T47D (cell line): ENCODE data around the gene PPM1L.

Source experiments
- DNase-seq, 2 experiments: peaks; one replicate each; pipeline versions ENCODE4 v3.0.0 to v3.0.0-alpha.2; 2011 to 2012; ENCODE audit warnings: low read depth in 1 of 2, low spot score in 1 of 2
- JUND ChIP-seq: IDR thresholded peaks from 2 replicates; pipeline ENCODE4 v1.6.1; 2012; ENCODE audit warnings: low read depth
- in situ Hi-C: cut with HindIII; loops from 2 replicates; pipeline ENCODE4 v1.10.0; 2016; ENCODE audit warnings: low sequenced_read_pairs, low pct_unique_long_range_greater_than_20kb

The PPM1L gene

DNA sequence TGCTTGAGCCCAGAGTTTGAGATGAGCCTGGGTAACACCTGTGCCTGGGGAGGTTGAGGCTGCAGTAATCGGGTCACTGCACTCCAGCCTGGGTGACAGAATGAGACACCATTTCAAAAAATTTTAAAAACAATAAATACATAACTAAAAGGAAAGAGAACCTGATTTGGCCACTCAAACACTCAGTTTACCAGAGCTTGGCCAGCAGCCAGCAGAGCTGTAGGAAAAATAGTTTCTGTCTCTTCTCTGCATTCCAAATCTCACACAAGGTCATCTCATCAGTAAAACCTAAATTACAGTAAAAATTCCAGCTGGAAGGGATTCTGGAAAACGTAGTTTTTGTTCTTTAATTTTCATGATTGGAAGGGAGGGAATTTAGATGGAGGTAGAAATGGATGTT lies 7.8 kb upstream of the PPM1L start:
- DNase-seq: no peak
- no peak for TF ChIP-seq JUND
- in situ Hi-C loops: no loop called here

DNA sequence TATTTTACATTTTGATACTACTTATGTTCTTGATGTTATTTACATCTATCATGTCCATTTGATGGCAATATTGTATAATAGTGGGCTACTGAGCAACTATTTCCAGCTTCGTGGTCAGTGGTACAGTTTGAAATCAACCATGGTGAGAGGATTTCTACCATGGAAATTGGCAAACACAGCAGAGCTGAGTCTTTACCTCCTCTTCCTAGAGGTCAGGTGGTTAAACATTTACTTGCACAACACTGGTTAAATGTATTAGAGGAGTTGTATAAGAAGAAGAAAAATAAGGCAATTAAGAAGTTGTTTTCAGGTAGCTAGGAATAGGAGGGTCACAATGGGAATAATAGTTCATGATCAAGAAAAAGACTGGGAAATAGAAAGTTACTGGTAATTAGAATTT lies 7.2 kb upstream of the PPM1L start:
- no peak for DNase-seq
- in situ Hi-C loops: no loop called here
- TF ChIP-seq JUND: no peak

DNA sequence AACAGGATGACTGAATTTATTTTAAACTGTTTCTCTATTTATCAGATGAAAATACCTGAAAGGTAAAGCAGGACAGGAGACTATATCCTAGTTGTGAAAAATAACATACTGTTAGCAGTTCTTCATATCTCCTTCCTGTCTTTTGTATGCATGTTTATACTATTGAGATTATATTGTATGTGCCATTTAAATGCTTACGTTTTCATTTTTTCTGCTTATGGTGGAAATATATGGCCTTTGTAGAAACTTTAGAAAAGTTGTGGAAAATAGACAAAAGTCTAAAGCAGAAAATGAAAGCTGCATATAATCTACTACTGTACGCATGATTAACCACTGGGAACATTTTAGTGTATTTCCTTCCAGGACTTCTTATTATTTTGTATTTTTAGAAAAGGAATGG lies 2.1 kb upstream of the PPM1L start:
- DNase-seq: no peak
- TF ChIP-seq JUND: no peak

DNA sequence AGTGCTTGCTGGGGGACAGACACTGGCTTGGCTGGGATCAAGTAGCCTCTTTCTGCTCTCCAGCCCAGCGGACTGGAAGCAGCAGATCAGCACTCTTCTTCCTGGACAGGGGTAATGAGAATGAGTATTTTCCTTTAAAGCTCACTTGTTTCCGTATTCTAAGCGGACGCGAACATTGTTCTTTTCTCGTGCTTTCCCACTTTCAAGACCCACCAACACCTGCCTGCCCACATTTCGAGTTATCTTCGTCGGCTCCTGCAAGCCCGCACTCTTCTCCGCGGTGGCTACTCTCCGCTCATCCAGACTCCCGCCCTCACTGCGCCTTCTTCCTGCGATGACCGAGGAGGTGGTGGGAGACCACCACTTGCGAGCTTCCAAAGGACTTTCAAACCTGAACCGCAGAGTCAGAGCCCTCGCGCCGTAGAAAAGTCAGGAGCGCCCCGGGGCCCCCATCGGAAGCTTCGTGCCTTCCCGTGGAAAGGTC lies 1.6 kb upstream of the PPM1L start:
- DNase-seq: peak in 1 of 2 experiments; percentile 74
- in situ Hi-C loops: no loop called here
- TF ChIP-seq JUND: no peak

More for the DNA sequence above, 2.1 kb upstream of the PPM1L start:
- in situ Hi-C loops: no loop called here

DNA sequence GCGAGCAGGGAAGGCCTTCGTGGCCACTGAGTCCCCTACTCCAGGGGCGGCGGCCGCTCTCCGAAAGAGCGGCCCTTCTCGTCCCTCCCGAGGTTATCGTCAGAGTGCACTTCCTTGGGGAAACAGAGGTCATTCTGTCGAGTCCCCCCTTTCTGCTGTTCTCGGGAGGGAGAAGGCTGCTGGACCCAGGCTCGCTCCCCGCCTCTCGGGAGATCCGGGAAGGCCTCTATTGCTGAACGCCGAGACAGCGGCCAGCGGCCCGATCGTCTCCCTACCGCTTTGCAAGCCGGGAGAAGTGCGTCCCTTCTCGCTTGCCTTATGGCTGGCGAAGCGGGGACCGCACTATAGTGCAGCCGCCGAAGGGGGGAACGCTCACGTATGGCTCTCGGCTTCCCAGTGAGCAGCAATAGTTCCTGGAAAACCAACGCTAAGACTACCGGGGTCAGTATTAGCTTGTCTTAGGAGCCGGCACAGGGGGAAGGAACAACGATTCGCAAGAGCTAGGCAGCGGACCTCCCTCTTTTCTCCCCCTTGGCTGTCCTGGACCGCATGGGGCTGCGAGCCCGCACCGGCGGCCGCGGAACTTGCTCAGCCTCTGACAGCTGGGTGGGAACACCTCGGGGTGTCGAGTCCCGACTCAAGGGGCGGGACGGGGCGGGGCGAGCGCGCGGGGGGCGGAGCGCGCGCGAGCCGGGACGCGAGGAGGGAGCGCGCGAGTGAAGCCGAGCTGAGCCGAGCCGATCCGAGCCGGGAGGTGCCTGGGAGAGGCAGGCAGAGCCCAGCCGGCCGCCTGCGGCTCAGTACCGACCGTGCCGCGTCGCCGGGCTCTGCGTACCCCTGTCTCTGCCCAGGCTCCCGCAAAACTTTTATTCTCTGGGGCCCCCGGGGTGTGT lies 930 bp upstream of the PPM1L start:
- TF ChIP-seq JUND: no peak
- peak; percentile 84 to 97 for DNase-seq
- in situ Hi-C loops: no loop called here

DNA sequence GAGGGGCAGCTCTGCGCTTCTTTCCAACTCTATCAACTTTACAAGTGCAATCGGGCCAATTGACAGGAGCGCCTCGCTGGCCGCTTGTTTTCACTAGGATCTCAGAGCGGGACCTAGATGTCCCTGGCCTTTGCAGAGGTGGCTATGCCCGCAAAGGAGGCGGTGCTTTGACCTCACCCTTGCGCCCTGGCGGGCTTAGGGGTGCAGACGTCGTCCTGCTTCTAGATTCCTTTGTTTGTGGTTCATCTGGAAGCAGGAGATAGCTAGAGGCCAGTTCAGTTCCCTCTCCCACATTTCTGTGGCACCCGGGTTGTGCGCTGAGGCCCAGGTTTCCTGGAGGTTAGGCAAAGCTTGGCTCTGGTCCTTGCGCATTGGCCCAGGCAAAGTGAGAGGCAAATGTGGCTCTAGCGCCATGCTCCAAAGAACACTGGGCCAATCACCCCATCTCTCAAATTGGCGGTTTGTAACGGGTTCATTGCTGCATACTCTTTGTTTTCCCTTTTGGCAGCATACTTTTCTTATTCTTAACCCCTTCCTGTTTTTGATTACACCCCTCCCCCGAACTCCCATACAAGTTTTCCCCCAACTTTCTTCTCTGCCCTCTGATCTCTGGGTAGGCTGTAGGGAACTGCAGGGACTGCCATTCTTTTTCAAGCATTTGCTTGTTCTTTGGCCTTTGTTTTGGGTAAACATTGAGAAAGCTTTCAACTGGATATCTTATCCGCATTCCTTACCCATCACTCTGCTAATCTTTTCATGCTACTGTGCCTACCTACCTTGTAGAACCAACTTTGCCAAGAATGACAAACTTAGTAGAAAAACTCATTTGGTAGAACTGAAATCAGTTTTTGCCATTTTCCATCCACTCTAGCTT lies 1.4 kb downstream of the PPM1L start:
- no peak for TF ChIP-seq JUND
- DNase-seq: no peak
- in situ Hi-C loops: no loop called here

DNA sequence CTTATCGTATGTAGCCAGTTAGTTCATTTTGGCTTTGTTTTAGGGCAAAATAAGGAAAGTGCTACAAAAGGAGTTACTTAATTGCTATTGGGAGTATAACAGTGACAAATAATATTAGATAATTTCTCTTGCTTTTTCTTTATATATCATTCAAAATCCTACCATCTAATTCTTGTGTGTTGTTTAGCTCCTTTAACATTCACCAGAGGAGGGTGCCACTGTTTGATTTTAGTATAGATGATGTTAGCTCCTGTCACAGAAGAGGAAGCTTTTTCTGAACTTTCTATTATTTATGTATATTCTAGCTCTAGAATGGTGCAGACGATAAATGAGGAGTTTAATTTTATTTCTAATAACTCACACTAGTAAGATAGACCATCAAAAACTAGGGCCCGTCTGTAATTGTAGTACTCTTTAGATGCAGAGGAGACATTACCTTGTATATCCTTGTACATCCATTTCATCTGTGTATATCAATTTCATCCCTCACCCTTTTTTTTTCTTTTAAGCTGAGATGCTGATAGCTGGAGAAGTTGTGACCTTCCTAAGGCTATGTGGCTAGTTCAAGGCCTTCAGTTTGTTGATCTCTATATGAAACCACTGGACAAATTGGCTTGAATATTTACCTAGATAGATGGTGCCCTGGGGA lies 3.0 kb downstream of the PPM1L start:
- no peak for TF ChIP-seq JUND
- in situ Hi-C loops: no loop called here
- peak in 1 of 2 experiments; percentile 34 for DNase-seq

DNA sequence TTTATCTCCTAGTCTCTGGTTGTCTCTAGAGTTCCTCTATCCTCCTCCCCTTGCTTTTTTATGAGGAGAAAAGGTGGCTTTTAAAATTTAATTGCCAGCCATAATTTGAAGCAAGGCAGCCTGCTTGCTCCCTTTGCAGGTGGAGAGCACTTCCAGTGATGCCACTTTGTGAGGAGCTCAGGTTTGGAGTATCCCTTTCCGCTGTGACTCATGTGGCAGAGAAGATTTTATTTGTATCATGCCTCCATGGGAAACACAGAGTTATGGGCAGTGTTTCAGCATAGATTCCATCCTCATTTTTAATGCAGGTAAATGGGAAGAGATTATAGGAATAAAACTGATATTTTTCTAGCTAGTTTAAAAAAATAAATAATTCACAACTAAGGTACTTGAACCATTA lies 7.0 kb downstream of the PPM1L start:
- TF ChIP-seq JUND: no peak
- in situ Hi-C loops: no loop called here

DNA sequence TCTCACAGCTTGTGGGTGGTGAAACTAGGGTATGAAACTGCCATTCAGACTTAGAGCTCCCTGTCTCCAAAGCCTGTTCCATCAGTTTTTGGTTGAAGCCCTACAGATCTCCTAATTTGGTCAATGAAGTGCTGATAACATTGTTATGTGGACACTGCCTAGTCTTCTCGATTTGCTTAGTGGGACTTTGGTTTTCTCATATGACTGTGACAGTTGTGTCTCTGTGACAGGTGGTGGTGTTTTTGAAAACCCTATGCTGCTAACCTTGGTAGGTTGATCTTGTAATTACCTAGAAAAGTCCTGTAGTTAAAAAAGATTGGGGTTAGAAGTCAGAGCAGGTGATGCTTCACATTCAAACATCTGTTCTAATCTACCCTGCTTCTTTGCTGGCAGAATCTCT lies 9.2 kb downstream of the PPM1L start:
- in situ Hi-C loops: no loop called here
- no peak for TF ChIP-seq JUND
- DNase-seq: no peak

More for the DNA sequence above, 7.0 kb downstream of the PPM1L start:
- no peak for DNase-seq

DNA sequence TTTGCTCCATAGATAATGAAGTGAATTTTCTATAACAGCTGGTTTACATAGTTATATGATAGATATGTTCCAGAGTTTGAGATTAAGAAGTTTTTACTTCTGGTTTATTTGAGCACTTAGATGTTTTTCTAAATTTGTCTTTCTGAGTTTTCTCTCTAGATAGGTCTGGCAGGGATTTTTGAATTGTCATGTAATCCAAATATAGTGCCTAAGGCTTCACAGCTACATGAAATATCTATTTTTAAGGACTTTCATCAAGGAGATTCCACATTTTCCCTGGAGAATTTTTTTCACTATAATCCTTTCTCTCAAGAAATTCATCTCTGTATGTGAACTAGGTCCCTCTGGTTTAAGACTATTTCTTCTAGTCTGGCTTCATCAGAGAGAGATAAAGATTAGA lies 12.0 kb downstream of the PPM1L start:
- in situ Hi-C loops: no loop called here
- no peak for DNase-seq
- TF ChIP-seq JUND: no peak

DNA sequence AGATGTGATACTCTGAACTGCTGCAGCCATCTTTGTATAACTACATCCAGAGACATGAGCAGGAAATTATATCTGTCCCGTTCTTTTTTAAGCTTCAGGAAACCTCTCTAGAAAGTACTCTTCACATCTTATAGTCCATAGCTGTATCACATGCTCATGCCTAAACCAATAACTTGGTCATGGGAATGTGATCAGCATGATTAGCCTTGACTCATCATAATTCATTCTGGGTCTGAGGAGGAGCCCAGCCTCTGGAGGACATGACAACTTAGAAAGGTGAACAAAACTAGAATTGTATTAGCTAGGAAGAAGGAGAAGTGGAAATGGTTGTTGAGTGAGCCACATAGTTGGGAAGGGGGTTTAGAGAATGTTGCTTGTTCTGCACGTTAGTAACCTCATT lies 12.9 kb downstream of the PPM1L start:
- no peak for TF ChIP-seq JUND
- in situ Hi-C loops: no loop called here
- DNase-seq: no peak

DNA sequence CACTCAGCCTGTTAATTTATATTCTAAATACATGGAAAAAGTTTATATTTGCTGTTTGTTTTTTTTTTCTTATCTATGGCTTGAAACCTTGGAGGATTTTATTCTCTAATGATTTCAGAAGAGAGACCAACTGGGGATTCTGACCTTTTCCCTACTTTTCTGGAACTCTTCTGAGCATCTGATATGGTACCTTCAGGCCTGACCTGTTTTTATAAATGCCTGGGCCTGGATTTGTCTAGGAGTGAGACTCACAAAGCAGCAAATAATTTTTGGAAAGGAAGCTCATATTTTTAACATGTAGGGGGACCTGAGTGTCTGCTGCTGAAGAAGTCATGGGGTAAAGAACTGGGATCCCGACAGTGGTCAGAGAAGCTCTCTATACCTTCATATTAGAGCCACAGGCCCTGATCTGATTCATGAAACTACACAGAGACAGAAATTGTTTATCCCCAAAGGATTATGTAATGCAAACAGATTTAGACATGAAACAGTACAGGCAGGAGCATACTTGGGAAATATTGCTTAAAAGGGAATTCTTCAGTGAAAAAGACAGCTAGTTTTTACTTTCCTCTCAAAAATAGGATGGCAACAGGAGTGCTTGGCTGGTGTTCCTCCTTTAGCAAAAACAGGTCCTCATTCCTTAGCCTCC lies 15.9 kb downstream of the PPM1L start:
- in situ Hi-C loops: no loop called here
- TF ChIP-seq JUND: no peak
- DNase-seq: no peak
